ENCODE measurements around the gene CLIP1. TPM values are rescaled to one million over a fixed set of nuclear protein-coding genes. Genes with fewer than 3 reads are reported as not detected.

CLIP1 gene
- total and polyA plus RNA-seq, 7 donors: 16.8 to 257 (median 159) TPM

DNA sequence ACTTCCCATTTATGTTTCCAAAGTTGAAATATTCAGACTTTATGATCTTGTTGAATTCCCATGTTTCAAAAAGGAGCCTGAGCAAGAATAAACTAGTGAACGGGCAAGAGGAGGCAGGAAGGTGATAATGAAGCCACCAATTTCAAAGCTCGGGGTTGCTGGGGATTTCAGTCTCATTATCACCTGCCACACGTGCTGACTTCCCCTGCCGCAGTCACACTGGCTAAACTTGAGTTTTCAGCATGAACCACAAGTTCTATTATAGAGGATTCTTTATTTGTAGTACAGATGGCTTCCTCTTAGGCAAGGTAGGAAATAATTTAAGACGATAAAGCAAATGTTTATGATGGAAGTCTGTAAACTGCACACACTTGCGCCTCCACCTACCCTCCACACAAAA, 178.5 kb downstream of the CLIP1 start:
- no peaks in the 10 kb centered on the region for H3K27me3 ChIP-seq
- peaks cover 0 to 57% (median 11%) of the 10 kb centered on the region in 4 donors for H3K36me3 ChIP-seq
- intact Hi-C loops (cut with DNase I): no loop called here

DNA sequence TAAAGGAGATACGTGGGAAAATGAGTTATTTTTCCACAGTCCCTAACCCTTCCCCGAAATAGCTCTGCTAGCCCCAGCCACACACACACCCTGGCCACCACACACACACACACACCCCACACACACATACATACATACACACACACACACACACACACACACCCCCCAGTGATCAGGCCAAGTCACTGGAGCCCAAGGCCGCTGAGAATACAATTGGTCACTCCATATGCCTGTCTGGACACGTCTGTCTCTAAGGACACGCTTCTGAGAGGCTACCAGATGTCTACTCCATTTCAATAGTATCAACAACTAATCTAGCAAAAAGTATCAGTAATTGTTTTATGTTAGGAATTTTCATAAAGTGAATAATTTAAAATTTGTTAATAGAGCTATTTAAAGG, 183.6 kb downstream of the CLIP1 start:
- no peaks in the 10 kb centered on the region for H3K27me3 ChIP-seq
- 95 to 97% methylated on average over 5 of the region's 5 CpGs for WGBS, 2 donors
- H3K27ac ChIP-seq: no peak overlapping the region
- intact Hi-C loops (cut with DNase I): no loop called here
- TF ChIP-seq EP300 (IDR thresholded peaks at IDR 0.05) (no peak), POLR2AphosphoS5 (IDR thresholded peaks at IDR 0.05) (no peak)
- TF ChIP-seq, protein P1, sequence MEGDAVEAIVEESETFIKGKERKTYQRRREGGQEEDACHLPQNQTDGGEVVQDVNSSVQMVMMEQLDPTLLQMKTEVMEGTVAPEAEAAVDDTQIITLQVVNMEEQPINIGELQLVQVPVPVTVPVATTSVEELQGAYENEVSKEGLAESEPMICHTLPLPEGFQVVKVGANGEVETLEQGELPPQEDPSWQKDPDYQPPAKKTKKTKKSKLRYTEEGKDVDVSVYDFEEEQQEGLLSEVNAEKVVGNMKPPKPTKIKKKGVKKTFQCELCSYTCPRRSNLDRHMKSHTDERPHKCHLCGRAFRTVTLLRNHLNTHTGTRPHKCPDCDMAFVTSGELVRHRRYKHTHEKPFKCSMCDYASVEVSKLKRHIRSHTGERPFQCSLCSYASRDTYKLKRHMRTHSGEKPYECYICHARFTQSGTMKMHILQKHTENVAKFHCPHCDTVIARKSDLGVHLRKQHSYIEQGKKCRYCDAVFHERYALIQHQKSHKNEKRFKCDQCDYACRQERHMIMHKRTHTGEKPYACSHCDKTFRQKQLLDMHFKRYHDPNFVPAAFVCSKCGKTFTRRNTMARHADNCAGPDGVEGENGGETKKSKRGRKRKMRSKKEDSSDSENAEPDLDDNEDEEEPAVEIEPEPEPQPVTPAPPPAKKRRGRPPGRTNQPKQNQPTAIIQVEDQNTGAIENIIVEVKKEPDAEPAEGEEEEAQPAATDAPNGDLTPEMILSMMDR (IDR thresholded peaks at IDR 0.05): no peak
- no peak overlapping the region for H3K4me3 ChIP-seq
- DNase-seq: no peak
- H3K36me3 ChIP-seq: peaks cover 2 to 85% (median 34%) of the 10 kb centered on the region in 4 donors
- no peaks in the 10 kb centered on the region for H3K9me3 ChIP-seq
- no peaks in the 10 kb centered on the region for H3K4me1 ChIP-seq

More for the DNA sequence above, 178.5 kb downstream of the CLIP1 start:
- no peak overlapping the region for H3K27ac ChIP-seq
- no peak for TF ChIP-seq POLR2A (IDR thresholded peaks at IDR 0.05)
- TF ChIP-seq, protein P1 (IDR thresholded peaks at IDR 0.05): no peak
- no peak for TF ChIP-seq POLR2AphosphoS5 (IDR thresholded peaks at IDR 0.05)
- no peak for TF ChIP-seq EP300 (IDR thresholded peaks at IDR 0.05)
- H3K9me3 ChIP-seq: no peaks in the 10 kb centered on the region
- 84 to 87% methylated on average over 6 of the region's 6 CpGs for WGBS, 2 donors
- no peak overlapping the region for H3K4me3 ChIP-seq
- no peak for DNase-seq
- no peaks in the 10 kb centered on the region for H3K4me1 ChIP-seq

DNA sequence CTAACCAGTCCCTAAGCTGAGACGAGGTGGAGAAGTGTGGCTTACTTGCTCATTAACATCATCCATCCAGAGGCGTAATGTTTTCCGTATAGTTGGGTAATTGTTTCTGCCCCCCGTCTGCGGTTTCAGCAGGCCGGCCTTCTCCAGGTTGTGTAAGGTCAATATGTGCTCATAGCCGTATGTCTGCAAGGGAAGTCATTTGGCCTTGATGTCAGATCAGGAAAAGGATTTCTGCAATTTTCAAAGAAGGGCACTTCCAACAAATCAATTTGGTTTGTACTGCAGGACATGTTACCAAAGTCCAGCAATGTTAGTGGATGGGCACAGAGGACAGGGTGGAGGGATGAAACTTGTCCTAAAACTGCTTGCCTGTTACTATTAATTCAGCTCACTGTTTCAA, 186.7 kb downstream of the CLIP1 start:
- TF ChIP-seq, protein P1 (IDR thresholded peaks at IDR 0.05): no peak
- TF ChIP-seq EP300 (IDR thresholded peaks at IDR 0.05): no peak
- TF ChIP-seq POLR2A (IDR thresholded peaks at IDR 0.05): no peak
- no peak for TF ChIP-seq POLR2AphosphoS5 (IDR thresholded peaks at IDR 0.05)
- no peak overlapping the region for H3K27ac ChIP-seq
- no peaks in the 10 kb centered on the region for H3K9me3 ChIP-seq
- no peaks in the 10 kb centered on the region for H3K27me3 ChIP-seq
- no peak overlapping the region for H3K4me3 ChIP-seq
- no peaks in the 10 kb centered on the region for H3K4me1 ChIP-seq
- intact Hi-C loops (cut with DNase I): no loop called here
- WGBS, 2 donors: 88 to 90% methylated on average over 7 of the region's 7 CpGs
- no peak for DNase-seq
- peaks cover 10 to 87% (median 53%) of the 10 kb centered on the region in 4 donors for H3K36me3 ChIP-seq

DNA sequence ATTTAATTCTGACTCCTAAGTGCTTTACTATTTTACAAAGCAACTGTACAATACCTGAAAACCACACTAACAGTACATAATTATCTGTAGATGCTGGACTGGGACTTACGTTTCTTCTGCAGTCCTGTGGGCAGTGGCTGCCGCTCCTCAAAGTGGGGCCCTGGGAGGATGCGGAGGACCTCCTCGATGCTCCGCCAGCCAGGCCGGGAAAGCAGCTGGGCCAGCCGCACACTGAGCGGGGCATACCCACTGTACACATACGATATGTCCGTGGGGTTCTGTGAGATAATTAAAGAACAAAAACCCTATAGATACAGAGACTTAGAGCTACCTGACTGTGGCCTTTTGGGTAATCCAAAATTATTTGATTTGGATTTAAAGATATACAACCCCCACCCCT, 189.8 kb downstream of the CLIP1 start:
- TF ChIP-seq POLR2A (IDR thresholded peaks at IDR 0.05): no peak
- no peak for TF ChIP-seq EP300 (IDR thresholded peaks at IDR 0.05)
- TF ChIP-seq POLR2AphosphoS5 (IDR thresholded peaks at IDR 0.05): no peak
- TF ChIP-seq, protein P1 (IDR thresholded peaks at IDR 0.05): no peak
- no peak for DNase-seq
- H3K27ac ChIP-seq: no peak overlapping the region
- H3K36me3 ChIP-seq: peaks cover 10 to 78% (median 56%) of the 10 kb centered on the region in 4 donors
- intact Hi-C loops (cut with DNase I): no loop called here
- H3K9me3 ChIP-seq: no peaks in the 10 kb centered on the region
- H3K4me1 ChIP-seq: no peaks in the 10 kb centered on the region
- no peak overlapping the region for H3K4me3 ChIP-seq
- H3K27me3 ChIP-seq: no peaks in the 10 kb centered on the region
- WGBS, 2 donors: 97% methylated on average over 10 of the region's 10 CpGs

DNA sequence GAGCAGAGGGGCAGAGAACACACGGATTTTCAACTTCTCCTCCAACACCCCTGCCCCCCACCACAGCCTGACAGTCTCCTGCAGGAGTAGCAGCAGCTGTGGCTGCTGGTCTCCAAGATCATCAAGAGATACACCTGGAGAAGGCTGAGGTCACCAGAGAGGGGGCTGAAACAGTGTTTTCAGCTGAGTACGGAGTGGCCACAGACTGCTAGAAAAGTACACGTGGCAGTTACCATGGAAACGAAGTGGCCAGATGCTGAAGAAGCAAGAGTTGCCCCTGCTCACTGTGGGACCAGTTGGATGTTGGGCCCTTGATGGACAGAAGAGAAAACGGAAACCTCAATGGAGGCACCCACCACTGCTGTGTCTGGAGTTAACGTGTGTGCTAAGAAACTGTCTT, 191.7 kb downstream of the CLIP1 start:
- TF ChIP-seq, protein P1 (IDR thresholded peaks at IDR 0.05): no peak
- no peak for TF ChIP-seq EP300 (IDR thresholded peaks at IDR 0.05)
- no peak for TF ChIP-seq POLR2A (IDR thresholded peaks at IDR 0.05)
- TF ChIP-seq POLR2AphosphoS5 (IDR thresholded peaks at IDR 0.05): no peak
- H3K27ac ChIP-seq: no peak overlapping the region
- 77 to 89% methylated on average over 6 of the region's 6 CpGs for WGBS, 2 donors
- intact Hi-C loops (cut with DNase I): no loop called here
- H3K27me3 ChIP-seq: no peaks in the 10 kb centered on the region
- H3K9me3 ChIP-seq: no peaks in the 10 kb centered on the region
- H3K4me1 ChIP-seq: peaks cover 0 to 11% (median 9%) of the 10 kb centered on the region in 4 donors
- no peak for DNase-seq
- peaks cover 10 to 62% (median 51%) of the 10 kb centered on the region in 4 donors for H3K36me3 ChIP-seq
- no peak overlapping the region for H3K4me3 ChIP-seq

All from sigmoid colon (tissue), 7 donors.